GM19463 (cell line): ENCODE data around the gene C17orf50.

Experiments used
- ATAC-seq: cut with Tn5 transposase; IDR thresholded peaks from one replicate; pipeline ENCODE4 v1.9.1; 2021; ENCODE audit warnings: mild to moderate bottlenecking, moderate library complexity; ENCODE audit not compliant: unreplicated experiment

The C17orf50 gene

DNA sequence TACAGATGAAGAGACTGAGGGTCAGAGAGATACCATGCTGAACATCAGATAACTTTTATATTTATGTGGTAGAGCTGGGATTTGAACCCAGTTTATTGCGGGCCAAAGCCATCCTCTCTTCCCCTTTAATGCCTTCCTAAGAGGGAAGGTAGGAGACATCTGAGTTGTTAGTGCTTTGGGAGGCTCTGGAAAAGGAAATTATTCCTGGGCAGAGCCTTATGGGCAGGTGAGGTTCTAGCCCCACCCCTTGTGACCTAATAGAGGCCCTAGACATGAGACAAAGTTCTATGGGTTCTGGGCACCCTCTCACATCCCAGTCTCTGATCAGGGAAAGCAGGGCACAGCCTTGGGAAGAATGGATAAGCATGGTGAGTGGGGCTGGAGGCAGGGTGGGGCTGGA is at the start of gene C17orf50:
Gene C17orf50 (plus strand): TSS at position 301 of the 400 bp plus-strand sequence. CDS start 55 bp downstream, at position 356.
- ATAC-seq, result no peak

DNA sequence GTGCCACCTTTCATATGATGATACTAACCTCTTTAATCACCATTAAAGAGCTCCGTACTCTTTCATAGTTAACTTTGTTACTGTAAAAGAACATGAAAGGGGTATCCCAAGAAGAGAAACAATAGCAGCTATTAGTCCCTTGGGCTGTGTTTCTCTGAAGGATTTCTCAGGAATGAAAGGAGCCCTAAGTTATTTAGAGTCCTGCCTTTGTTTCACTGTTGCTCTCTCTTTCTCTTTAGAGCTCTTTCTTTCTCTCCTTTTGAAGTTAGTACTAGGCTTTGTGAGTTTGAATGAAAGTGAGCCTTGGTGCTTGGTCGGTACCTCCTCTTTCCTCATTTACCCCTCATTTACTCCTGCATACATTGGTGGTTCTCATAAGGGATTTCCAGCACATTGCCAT is 49.7 kb upstream of the C17orf50 start:
- no peak for ATAC-seq

DNA sequence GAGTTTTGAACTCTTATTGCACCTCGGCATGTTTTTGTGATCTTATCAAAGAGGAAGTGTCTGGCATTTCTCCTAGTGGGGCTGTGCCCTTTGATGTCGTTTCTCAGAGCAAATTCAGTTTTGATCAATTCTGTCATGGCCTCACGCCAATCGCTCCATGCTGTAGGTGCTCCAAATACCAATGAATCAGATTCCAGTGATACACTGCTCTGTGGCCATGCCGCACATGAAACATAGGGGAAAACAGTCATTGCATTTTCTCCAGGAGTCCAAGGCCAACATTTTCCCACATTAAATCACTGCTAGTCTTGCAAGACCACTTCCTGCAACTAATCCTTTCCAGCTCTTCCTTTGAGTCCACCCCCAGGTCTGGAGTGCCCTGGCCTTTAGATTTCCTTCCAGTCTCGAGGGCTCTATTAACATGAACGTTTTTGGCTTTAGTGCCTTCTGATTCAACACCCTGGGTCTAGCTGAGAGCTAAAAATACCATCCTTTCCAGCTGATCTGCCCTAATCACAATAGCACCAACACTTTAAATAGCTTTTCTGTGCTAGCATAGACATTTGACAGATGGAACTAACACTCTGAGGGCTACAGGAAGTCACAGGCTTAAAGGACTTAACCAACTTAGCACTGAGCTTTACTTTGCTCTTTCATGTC is 47.5 kb upstream of the C17orf50 start:
- no peak for ATAC-seq

DNA sequence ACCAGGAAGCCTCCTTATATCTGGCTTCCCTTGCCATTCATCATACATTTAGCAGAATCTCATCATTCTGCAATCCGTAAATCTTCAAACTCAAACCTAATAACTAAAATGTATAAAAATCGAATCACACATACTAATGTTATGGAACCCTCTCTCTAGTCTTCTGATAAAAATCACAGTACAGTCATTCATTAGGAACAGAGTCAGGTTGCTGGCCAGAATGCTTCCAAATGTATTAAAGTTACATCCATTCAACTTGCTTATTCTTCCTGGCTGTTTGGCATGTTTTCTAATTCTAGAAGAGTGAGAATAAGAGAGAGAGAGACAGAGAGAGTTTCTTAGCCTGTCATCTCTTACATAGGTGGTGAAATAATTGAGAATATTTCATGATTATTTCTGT is 45.7 kb upstream of the C17orf50 start:
- no peak for ATAC-seq

DNA sequence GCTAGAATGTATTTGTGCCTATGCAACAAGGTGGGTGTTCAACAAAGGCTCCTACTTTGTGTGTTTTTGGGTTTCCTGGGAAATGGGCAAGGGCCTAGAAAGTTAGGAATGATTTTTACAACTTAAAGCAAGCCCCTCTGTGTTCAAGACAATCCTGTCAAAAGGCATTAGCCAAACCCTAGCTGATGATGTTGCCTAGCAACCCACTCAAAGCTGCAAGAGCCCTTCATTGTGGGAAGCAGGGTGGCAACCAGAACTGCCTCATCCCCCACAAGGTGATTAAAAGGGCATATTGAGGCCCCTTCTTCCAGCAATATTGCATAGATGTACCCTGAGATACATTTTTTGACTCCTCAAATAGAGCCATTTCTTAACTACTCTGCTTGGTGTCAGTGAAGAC is 45.3 kb upstream of the C17orf50 start:
- ATAC-seq, result no peak

DNA sequence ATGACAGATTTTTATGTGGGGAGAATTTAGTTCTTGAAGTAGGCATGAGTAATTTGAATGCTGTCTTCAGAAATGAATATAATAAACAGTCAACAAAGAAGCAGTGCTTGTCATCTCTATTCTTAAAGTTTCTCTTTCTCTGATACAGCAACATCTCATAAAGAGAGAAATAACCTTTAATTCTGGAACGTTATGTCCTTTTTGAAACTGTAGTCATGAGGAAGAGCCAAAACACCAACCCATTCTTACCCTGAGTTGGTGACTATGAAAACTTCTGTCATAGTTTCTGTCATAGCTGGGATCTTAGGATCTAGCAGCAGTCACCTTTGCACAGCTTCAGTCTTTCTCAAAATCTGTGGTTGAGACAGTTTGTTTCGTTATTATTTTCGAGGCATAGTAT is 44.5 kb upstream of the C17orf50 start:
- ATAC-seq, result no peak

DNA sequence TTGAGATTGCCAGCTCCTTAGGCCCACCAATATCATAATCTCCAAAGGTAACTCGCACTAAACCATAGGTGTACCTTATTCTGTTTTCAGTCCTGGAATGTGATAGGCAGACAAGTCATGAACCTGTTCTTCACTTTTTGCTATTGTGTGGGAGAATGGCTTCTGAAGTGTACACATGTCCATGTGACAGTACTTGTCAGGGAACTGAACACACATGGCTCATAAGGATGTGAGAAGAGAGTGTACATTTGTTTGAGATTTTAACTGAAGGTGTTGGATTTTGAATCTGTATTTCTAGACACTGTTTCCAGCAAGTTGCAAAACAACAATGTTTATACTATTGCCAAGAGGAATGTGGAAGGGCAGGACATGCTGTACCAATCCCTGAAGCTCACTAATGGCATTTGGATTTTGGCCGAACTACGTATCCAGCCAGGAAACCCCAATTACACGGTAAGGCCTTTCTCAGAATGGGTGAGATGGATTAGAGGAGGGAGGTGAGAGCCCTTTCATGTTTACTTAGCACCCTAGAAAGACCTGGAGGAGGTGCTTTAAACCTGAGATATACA is 43.7 kb upstream of the C17orf50 start:
- no peak for ATAC-seq

DNA sequence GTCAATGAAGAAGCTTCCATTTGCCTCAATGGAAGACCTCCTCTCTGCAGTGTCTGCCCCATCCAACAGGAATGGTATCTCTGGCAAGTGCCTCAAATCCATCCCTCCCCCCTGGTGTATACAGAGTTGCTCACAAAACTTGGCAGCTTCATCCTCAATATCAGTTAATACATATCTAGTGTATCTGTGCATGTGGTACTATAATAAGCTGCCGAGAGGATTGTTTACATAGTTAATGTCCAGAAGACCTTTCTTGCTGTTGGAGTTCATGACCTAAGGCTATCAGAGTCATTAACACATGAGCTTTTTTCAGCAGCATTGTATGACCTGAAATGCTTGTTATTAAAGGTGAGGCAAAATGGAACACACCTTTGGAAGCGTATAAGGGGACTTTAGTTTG is 43.2 kb upstream of the C17orf50 start:
- ATAC-seq, result no peak

DNA sequence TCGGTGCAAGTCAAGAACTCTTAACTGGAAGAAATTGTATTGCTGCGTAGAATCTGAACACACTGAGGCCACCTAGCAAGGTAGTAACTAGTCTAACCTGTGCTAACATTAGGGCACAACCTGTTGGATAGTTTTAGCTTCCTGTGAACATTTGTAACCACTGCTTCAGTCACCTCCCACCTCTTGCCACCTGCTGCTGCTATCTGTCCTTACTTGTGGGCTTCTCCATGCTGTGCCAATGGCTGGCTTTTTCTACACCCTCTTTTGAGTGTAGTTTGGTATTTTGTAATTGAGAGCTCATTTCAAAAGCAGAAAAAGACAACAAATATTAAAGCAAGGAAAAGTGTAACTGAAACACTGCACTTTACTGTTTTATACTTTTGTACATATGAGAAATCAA is 37.0 kb upstream of the C17orf50 start:
- ATAC-seq, result no peak

DNA sequence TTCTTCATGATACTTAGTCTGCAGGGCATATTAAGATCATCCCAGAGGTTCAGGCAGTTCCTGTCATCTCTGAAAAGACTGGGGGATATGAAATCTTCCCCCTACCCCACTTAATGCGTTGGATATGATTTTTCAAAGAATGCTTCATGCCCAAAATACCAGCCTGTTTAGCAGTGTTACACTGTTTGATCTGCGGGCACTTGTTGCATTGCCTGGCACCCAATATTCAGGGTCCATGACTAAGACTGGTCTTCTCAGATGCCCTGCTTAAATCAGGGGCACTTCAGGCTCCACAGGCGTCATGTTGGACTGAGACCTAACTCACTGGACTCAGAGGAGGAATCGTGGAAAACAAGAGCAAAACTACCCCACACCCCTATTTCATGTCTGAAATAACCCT is 35.6 kb upstream of the C17orf50 start:
- ATAC-seq, result no peak

DNA sequence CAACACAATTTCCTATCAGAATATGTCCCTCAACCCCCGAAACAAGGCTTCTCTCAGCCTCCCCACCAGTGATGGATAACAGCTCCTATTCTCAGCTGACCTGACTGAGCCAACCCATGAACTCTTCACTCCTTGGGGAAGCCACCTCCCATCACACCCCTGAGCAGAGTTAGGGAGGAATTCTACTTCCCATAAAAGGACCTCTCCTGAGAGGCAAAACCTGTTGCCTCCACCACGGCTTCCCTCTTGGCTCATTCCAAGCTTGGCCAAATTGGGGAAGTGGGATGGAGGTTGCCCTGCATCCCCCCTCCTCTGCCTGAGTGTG is 34.9 kb upstream of the C17orf50 start:
- no peak for ATAC-seq

DNA sequence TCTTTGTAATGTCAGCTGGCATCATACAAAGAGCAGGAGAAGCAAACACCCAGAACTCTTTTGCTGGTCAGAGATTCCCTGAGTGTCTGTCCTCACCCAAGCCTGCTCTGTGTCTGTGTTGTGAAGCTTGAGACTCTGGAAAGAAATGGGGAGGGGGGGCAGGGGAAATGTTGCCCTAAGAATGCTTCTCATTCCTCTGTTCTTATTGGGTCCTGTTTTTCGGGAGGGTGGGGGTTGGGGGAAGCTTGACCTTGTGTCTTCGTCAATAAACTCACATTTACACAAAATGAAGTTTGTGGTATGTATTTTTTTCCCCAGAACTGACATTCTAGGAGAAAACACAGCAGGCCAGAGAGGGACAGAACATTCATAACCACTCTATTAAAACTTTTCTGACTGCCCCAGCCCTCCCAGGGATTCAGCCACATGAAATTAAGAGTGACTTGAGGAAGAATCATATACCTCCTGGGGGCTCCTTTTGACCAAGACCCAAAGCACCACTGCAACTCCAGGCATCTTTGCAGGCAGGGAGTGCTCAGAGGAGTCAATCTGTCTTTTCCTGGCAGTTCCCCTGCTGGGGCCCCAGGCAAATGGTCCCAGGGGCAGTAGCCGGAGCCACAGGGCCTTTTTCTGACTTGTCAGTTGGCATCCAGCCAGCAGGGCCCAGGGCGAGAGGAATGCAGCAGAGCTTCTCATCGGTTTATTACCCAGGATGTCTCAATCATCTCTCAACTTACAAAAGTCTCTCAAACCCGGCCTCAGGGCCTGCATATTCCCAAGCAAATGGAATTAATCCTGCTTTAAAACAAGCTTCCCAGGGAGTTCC is 34.3 kb upstream of the C17orf50 start:
- no peak for ATAC-seq

DNA sequence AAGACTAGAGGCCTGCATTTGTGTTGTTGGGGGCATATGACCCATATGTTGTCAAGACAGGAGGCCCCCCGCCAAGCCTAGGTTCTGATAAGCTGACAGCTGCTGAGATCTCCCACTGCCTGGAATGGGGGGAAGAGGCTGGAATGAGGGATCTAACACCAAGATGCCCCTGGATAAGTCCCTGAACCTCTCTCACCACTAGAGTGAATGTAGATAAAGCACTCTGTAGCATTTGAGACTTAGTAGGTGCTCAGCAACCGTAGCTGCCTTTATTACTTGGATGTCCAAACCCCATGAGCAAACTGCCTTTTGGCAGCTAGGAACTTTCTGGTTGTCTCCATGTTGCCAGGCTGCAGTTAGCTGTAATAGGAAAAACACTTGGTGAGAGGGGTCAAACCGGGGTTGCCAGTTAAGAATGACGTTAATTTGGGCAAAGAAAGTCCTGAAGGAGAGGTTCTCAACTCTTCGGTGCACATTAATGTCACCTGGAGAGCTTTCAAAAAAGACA is 33.7 kb upstream of the C17orf50 start:
- ATAC-seq, result no peak

DNA sequence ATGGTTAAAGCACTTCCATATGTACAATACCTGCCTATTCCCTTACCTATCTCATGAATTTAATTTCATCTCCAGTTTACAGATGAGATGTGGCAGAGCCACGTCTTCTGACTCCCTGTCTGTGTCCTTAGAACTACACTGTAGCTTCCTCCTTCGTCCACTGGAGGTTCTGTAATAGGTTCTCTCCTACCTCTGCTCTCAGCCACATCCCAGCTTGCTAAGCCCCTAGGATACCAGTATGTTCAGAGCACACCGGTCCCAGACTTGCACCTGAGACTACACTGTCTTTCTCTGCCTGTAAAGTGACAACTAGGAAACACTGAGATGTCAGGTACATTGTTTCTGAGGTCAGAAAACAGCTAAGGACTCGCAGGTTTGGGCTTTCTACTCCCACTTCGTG is 33.1 kb upstream of the C17orf50 start:
- ATAC-seq, result no peak

DNA sequence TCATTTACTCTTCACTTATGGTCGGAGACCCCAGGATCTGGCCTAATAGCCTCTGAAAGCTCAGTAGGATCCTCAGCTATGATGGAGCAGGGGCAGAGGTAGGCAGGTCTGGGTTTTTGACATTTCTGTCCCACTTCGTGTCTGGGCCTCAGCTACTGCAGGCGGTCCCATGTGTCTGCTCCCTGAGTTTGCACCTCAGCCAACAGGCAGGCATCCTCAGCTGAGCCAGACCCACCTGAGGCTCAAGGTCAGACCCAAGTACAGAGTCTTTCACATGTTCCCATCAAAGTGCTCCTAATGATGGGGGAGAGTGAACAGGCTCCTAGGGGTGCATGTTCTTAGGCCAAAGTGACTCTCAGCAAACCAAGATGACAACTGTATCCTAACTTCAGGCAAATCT is 32.1 kb upstream of the C17orf50 start:
- ATAC-seq, result no peak

DNA sequence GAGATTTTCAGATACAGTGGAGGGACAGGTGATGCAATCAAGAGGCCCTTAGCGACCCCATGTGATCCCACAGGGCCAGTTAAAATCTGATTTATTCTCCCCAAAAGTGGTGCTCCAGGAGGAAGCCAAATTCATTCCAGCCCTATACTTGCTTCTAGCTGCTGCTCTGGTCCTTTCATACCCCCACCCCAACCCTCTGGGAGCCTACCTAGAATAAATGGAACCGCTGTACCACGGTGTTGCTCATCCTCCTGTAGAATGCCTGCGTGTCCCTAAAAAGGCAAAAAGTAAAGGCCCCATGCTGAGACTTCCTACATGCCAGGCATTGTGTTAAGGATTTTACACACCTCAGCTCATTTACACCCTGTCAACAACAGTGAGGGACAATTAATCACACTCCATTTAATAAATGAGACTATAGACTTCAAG is 31.3 kb upstream of the C17orf50 start:
- ATAC-seq, result no peak

DNA sequence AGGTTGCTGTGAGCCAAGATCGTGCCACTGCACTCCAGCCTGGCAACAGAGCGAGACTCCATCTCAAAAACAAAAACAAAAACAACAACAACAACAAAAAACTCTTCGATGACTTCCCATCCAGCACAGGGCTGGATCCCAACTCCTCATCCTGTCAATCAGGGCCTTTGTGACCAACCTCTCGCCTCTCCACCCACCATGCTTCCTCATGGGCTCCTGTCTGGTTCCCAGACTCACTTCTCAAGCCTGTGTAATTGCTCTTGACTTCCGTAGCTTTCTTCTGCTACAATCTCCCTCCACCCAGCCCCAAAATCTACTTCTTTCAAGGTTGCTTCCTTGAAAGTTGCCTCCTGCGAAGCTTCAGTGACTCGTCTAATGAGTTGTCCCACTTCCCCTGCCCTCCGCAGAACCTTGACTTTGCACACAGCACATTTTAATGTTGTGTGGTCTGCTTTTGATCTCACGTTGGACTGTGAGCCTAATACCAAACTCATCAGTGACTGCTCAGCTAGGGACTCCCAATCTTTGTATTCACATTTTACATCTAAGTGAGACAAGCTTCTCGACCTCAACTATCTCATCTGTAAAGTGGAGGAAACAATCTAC is 30.2 kb upstream of the C17orf50 start:
- no peak for ATAC-seq

DNA sequence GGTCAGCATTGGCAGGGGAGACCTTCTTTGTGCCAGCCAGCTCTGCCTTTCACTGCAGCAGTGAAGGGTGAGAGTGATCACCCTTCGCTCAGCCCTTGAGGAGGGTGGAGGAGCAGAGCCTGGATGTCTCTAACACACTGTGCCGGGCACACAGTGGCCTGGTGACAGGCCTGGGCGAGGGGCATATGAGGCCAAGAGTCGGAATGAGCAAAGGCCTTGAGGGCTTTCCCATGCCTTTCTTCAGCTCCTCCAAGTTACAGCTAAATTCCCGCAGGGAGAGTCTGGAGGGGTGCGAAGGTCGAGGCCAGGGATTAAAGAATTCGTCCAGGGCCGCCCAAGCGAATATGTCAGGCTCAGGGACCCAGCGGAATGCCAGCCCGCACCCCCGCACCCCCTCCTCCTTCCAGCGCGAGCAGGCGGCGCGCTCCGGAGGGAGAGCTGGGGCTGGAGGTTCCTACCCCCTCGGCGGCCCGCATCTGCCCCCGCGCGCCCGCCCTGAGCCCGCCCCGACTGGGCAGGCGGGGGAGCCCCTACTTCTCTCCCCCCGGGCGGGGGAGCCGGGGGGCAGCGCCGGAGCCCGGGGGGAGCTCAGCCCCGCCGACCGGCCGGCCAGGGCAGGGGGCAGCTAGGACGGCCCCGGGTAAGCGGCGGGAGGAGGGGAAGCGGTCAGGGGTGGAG is 29.3 kb upstream of the C17orf50 start, which contains the start of gene RASL10B:
Gene RASL10B (plus strand): TSS at position 401 of the 678 bp plus-strand sequence. CDS start 3,546 bp downstream, outside the sequence.
- no peak for ATAC-seq

DNA sequence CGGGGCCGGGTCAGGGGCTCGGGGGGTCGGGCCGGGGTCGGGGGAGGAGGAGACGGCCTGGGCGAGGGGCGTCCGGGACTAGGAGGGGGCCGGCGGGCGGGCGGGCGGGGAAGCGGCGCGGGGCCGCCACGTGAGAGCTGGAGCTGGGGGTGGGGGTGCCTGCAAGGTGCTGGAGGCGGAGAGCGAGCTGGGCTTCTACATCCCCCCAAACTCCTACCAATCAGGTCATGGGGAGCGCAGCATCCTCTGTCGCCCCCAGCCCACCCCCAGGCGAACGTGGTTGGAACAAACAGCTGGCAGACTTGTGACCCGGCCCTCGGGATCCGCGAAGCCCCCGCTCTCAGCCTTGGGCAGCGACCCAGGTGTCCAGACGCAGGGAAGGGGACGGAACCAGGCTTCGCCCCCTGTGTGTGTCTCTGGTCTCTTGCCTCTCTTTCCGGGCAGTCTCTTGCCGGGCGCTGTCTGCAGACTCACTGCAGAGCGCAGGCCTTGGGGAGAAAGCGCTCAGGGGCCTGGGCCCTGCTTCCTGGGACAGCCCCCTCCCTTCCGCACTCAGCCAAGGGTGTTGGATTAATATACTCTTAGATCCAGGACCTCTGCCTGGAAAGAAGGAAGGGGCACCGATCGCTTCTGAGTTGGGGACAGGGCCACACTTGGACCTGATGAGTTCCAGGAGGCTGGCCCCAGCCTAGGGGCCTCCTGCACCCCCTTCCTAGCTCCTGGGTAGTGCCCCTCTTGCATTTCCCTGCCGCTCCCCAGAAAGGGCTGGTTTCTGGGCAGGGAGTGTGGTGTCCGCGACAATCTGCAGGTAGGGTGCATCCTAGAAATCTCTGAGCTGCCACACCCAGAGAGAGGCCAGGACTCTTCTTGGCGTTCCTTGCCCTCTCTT is 28.5 kb upstream of the C17orf50 start:
- no peak for ATAC-seq

DNA sequence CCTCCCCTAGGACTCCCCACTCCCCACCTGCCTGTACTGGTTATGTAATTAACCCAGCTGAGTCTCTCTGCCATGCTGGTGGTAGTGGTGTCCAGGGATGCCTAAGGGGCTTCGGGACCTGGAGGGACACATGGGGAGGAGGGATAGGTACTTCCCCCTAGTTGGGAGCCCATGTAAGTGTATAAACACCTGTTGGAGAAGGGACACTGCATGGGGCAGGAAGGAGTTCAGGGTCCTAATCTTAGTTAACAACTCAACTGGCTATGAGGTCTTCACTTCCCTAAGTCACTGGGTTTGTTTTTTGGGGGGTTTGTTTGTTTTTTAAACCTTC is 27.9 kb upstream of the C17orf50 start:
- no peak for ATAC-seq
